ENCODE results near the gene MYPOP. TPM values are rescaled to one million over a fixed set of nuclear protein-coding genes. Genes with fewer than 3 reads are reported as not detected.

Gene MYPOP
- polyA plus RNA-seq, 1 experiment: 1.8 TPM

- Histone ChIP-seq H3K27me3 (ENCODE audit: control insufficient read depth, insufficient read depth, low read length) (peaks cover 5% of the 10 kb centered on the region; the same call in 1 of the 2 replicates), H3K4me3 (ENCODE audit: low read depth, low read length) (no peak overlapping the region), H3K36me3 (ENCODE audit: control insufficient read depth, insufficient read depth, low read length) (no peaks in the 10 kb centered on the region)
- CTCF ChIA-PET: interaction anchor here (1.3 kb wide), 1 partner anchor 103 kb away, joined by 4 read pairs; no protein-coding TSS in a partner anchor
- TF ChIP-seq CTCF (IDR thresholded peaks at IDR 0.05; ENCODE audit: insufficient read depth, low read depth, low read length): no peak
- POLR2A ChIA-PET: no interaction called here
- DNase-seq (ENCODE audit: low read depth): no peak
Observed at GRCh38 chr19:45919678-45920077, 17.3 kb upstream of the MYPOP start.

DNA sequence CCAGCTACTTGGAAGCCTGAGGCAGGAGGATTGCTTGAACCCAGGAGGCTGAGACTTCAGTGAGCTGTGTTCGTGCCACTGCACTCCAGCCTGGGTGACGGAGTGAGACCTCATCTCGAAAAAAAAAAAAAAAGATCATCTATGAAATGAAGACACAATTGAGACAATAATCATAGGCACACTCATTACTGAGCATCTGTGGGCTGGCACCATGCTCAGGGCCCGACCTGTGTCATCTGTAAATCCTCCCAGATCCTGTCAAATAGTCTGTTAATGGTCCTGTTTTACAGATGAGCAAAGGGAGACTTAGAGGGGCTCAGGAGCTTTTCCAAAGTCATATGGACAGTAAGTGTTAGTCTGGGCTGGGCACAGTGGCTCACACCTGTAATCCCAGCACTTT is 16.3 kb upstream of the MYPOP start:
- CTCF ChIA-PET: no interaction called here
- POLR2A ChIA-PET: no interaction called here
- no peak overlapping the region for H3K4me3 ChIP-seq (ENCODE audit: low read depth, low read length)
- TF ChIP-seq CTCF (IDR thresholded peaks at IDR 0.05; ENCODE audit: insufficient read depth, low read depth, low read length): no peak
- peaks cover 5% of the 10 kb centered on the region; the same call in 1 of the 2 replicates for H3K27me3 ChIP-seq (ENCODE audit: control insufficient read depth, insufficient read depth, low read length)
- no peak for DNase-seq (ENCODE audit: low read depth)
- no peaks in the 10 kb centered on the region for H3K36me3 ChIP-seq (ENCODE audit: control insufficient read depth, insufficient read depth, low read length)

DNA sequence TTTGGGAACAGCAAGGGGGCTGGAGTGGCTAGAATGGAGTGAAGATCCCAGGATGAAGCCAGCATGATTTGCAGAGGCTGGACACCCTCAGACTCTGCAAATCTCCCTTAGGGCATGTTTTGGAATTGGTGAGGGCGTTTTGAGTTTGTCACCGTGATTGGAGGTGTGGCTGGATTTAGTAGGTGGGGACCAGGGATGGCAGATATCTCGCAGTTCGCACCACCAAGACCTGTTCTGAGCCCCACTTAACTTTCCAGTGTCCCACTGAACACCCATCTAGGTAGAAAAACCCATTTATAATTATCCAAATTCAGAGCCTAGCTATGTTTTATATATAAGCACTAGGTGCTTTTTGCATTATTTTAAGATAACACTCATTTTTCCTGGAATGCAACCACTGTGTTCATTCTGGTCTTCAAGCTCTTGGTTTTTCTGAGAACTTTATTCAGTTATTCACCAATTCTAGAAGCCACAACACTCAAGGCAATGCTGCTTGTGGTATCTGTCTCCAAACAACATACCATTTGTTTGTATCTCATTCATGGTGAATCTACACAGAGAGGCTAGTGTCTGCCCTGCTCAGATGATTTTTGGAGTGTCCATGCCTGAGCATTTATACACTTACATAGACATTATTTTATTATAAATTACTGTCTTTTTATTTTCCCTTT is 15.1 kb upstream of the MYPOP start:
- no peaks in the 10 kb centered on the region for H3K36me3 ChIP-seq (ENCODE audit: control insufficient read depth, insufficient read depth, low read length)
- no peak for TF ChIP-seq CTCF (IDR thresholded peaks at IDR 0.05; ENCODE audit: insufficient read depth, low read depth, low read length)
- ChIA-PET CTCF (interaction anchor here (1.4 kb wide), 1 partner anchor 10 kb away, joined by 4 read pairs; no protein-coding TSS in a partner anchor), POLR2A (no interaction called here)
- no peak for DNase-seq (ENCODE audit: low read depth)
- peaks cover 5% of the 10 kb centered on the region; the same call in 1 of the 2 replicates for H3K27me3 ChIP-seq (ENCODE audit: control insufficient read depth, insufficient read depth, low read length)
- H3K4me3 ChIP-seq (ENCODE audit: low read depth, low read length): no peak overlapping the region

DNA sequence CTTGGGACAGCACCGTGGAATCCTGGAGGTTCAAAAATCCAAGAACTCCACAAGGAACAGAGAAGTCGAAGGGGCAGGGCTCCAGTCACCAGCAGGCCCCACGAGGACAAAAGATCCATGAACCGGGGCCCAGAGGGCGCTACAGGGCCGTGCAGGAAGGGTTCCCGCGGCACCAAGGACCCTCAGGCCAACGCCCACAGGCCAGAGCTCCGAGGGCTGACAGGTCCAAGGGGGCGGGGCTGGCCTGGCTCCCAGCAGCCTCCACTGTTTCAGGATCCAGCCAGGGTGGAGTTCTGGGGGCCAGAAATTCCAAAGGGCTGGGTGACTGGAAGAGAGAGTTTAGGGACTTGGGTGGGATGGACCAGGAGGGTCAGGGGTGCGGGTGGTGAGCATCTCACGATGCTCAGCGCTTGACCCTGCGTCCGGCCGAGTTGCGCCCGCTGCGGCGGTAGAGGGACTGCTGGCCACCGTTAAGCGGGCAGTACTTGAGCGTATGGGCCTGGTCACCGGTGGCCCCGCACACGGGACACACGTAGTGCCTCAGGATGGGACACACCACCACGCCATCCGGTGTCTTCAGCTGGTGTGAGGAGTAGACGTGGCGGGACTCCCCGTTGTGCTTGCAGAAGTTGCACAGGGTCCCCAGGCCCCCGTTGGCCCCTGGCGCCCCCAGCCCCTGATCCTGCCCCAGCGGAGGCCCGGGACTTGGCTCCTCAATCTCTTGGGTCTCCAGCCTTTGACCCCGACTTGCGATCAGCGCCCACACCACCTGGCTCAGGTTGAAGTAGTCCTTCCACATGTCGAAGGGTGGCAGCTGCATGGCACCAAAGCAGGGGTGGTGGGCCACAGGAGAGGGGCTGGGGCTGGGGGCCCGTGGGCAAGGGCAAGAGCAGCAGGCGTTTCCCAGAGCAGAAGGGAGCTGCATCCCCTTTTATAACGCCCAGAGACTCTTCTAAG is 11.7 kb upstream of the MYPOP start, which contains the start of gene NANOS2:
Gene NANOS2, minus strand, starts transcription at position 905 of the 957 bp plus-strand sequence. Its CDS starts 85 bp downstream, at position 820.
- CTCF ChIA-PET: no interaction called here
- DNase-seq (ENCODE audit: low read depth): no peak
- no peaks in the 10 kb centered on the region for H3K36me3 ChIP-seq (ENCODE audit: control insufficient read depth, insufficient read depth, low read length)
- TF ChIP-seq CTCF (IDR thresholded peaks at IDR 0.05; ENCODE audit: insufficient read depth, low read depth, low read length): no peak
- POLR2A ChIA-PET: no interaction called here
- peaks cover 6% of the 10 kb centered on the region for H3K27me3 ChIP-seq (ENCODE audit: control insufficient read depth, insufficient read depth, low read length)
- no peak within 1 kb of the TSS for H3K4me3 ChIP-seq (ENCODE audit: low read depth, low read length)

DNA sequence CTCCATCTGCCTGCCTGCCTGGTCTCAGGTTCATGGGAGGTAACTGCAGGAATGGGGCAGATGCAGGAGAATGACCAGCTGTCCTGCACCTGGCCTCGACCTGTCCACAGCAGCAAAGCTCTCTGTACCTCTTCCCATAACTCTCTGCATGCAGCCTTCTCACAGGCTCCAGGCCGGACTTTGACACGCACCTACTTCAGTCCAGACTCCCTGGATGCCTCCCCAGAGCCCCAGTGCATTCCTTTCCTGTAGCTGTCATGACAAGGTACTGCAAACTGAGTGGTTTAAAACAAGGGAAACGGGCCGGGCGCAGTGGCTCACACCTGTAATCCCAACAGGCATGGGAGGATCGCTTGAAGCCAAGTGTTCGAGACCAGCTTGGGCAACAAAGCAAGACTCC is 8.9 kb upstream of the MYPOP start:
- no peak for DNase-seq (ENCODE audit: low read depth)
- ChIA-PET POLR2A (no interaction called here), CTCF (interaction anchor here (0.6 kb wide), 1 partner anchor 13 kb away, joined by 3 read pairs; no protein-coding TSS in a partner anchor)
- no peak for TF ChIP-seq CTCF (IDR thresholded peaks at IDR 0.05; ENCODE audit: insufficient read depth, low read depth, low read length)
- H3K27me3 ChIP-seq (ENCODE audit: control insufficient read depth, insufficient read depth, low read length): peaks cover 6% of the 10 kb centered on the region; the same call in 1 of the 2 replicates
- no peaks in the 10 kb centered on the region for H3K36me3 ChIP-seq (ENCODE audit: control insufficient read depth, insufficient read depth, low read length)
- H3K4me3 ChIP-seq (ENCODE audit: low read depth, low read length): no peak overlapping the region

All from BJ (cell line).